HCT116 (cell line): ENCODE measurements around the gene LYST. TPM values are rescaled to one million over a fixed set of nuclear protein-coding genes. Genes with fewer than 3 reads are reported as not detected.
A peak's percentile ranks its signal among the peaks of the same experiment; 100 is the strongest.

Experiments
- ATAC-seq: fragments of 200-7000 bp; cut with Tn5 transposase; 2 replicates; pipeline ENCODE4 v1.9.1; 2020; ENCODE audit warnings: mild to moderate bottlenecking, moderate library complexity
- BruUV-seq: library from RNA; stranded (reverse); fragments of 400-500 nt; replicated peaks from 2 replicates; lab custom pipeline; 2021; lab: Mats Ljungman, UMichigan
- CTCF ChIA-PET: fragments of 300-600 bp; sonication (Branson Sonifier 250); formaldehyde crosslinking; loops from one replicate; lab custom pipeline; 2021; ENCODE audit warnings: antibody characterized with exemption; lab: Charles Lee
- POLR2A ChIA-PET: fragments of 300-600, 350-600 bp; sonication (Branson Sonifier 250); formaldehyde crosslinking; loops from one replicate; lab custom pipeline; 2021; ENCODE audit warnings: antibody characterized with exemption; lab: Charles Lee
- RAD21 ChIA-PET, 2 experiments: fragments of 300-600 bp; sonication (Branson Sonifier 250); formaldehyde crosslinking; loops; one replicate each; lab custom pipeline; 2023; ENCODE audit warnings: low total read pairs in 2 of 2; ENCODE audit not compliant: uncharacterized antibody in 2 of 2, unreplicated experiment in 2 of 2, low non-redundant PET in 1 of 2; lab: Charles Lee
- DNase-seq: peaks from one replicate; pipeline ENCODE4 v3.0.0-alpha.2; 2010; ENCODE audit warnings: low read depth, low spot score
- H2AFZ ChIP-seq: fragments of 200-600 bp; shearing (Covaris generic), sonication (generic); 2 replicates; pipeline ENCODE4 v1.6.1; 2017; ENCODE audit warnings: low read depth, mixed run types, mixed read lengths, antibody characterized with exemption, low read length; ENCODE audit not compliant: poor library complexity, severe bottlenecking
- H3K27ac ChIP-seq: 2 replicates; pipeline ENCODE4 v1.5.1; 2012; ENCODE audit warnings: low read depth, low read length
- H3K27me3 ChIP-seq: fragments of 200-600 bp; sonication (generic); 2 replicates; pipeline ENCODE4 v1.6.1; 2016; ENCODE audit warnings: mixed run types, low read length, mixed read lengths; ENCODE audit not compliant: insufficient read depth
- H3K36me3 ChIP-seq, 2 experiments: fragments of 200-500 bp in 1 of 2; fragments of 200-600 bp in 1 of 2; sonication (Bioruptor generic) in 1 of 2; sonication (generic) in 1 of 2; 2 replicates each; pipeline versions ENCODE4 v1.5.1 to v1.6.1; 2014 to 2016; ENCODE audit warnings: low read length in 2 of 2, inconsistent platforms in 1 of 2, mixed read lengths in 1 of 2, mixed run types in 1 of 2; ENCODE audit not compliant: insufficient read depth in 2 of 2, control insufficient read depth in 1 of 2
- H3K4me1 ChIP-seq, 2 experiments: fragments of 200-600 bp in 1 of 2; sonication (generic) in 1 of 2; 2 replicates each; pipeline versions ENCODE4 v1.5.1 to v1.6.1; 2012 to 2017; ENCODE audit warnings: low read length in 2 of 2, inconsistent platforms in 1 of 2, mild to moderate bottlenecking in 1 of 2, mixed read lengths in 1 of 2, mixed run types in 1 of 2, moderate library complexity in 1 of 2; ENCODE audit not compliant: insufficient read depth in 2 of 2, control insufficient read depth in 1 of 2
- H3K4me2 ChIP-seq: fragments of 200-600 bp; sonication (generic); 2 replicates; pipeline ENCODE4 v1.6.1; 2017; ENCODE audit warnings: mixed run types, low read length, mixed read lengths
- H3K4me3 ChIP-seq, 2 experiments: fragments of 200-600 bp in 1 of 2; sonication (generic) in 1 of 2; replicated peaks in 1 of 2; 2 replicates each; pipeline ENCODE4 v1.5.1; 2011 to 2016; ENCODE audit warnings: low read length in 2 of 2, control low read depth in 1 of 2, low read depth in 1 of 2, mild to moderate bottlenecking in 1 of 2, mixed read lengths in 1 of 2, mixed run types in 1 of 2
- H3K79me2 ChIP-seq: fragments of 200-600 bp; sonication (generic); 2 replicates; pipeline ENCODE4 v1.6.1; 2017; ENCODE audit warnings: mild to moderate bottlenecking, mixed run types, low read length, moderate library complexity, mixed read lengths; ENCODE audit not compliant: insufficient read depth
- H3K9ac ChIP-seq: fragments of 200-600 bp; sonication (generic); 2 replicates; pipeline ENCODE4 v1.6.1; 2016; ENCODE audit warnings: low read length, mixed read lengths
- H3K9me2 ChIP-seq: fragments of 200-600 bp; sonication (generic), shearing (Covaris generic); 2 replicates; pipeline ENCODE4 v1.6.1; 2017; ENCODE audit warnings: mixed run types, mild to moderate bottlenecking, moderate library complexity; ENCODE audit not compliant: insufficient read depth
- H3K9me3 ChIP-seq, 2 experiments: fragments of 200-500 bp in 1 of 2; fragments of 200-600 bp in 1 of 2; sonication (Bioruptor generic) in 1 of 2; sonication (generic) in 1 of 2; 2 replicates each; pipeline ENCODE4 v1.6.1; 2014 to 2017; ENCODE audit warnings: low read length in 2 of 2, mixed read lengths in 2 of 2, inconsistent platforms in 1 of 2, low read depth in 1 of 2, mild to moderate bottlenecking in 1 of 2, mixed run types in 1 of 2, moderate library complexity in 1 of 2; ENCODE audit not compliant: control insufficient read depth in 1 of 2, insufficient read depth in 1 of 2
- H4K20me1 ChIP-seq: fragments of 200-600 bp; sonication (generic), shearing (Covaris generic); 2 replicates; pipeline ENCODE4 v1.6.1; 2017; ENCODE audit warnings: mixed run types, mild to moderate bottlenecking, moderate library complexity; ENCODE audit not compliant: insufficient read depth
- CBX3 ChIP-seq: IDR thresholded peaks from 2 replicates; pipeline ENCODE4 v1.6.1; 2012; ENCODE audit warnings: low read depth
- ELF1 ChIP-seq: IDR thresholded peaks from 2 replicates; pipeline ENCODE4 v1.6.1; 2012; ENCODE audit warnings: low read depth, borderline replicate concordance
- JUND ChIP-seq: IDR thresholded peaks from 2 replicates; pipeline ENCODE4 v1.6.1; 2012
- POLR2A ChIP-seq: IDR thresholded peaks from 2 replicates; pipeline ENCODE4 v1.7.0; 2011; ENCODE audit warnings: borderline replicate concordance; ENCODE audit not compliant: insufficient read depth, insufficient read length; ENCODE audit errors: extremely low read depth
- RAD21 ChIP-seq: IDR thresholded peaks from 2 replicates; pipeline ENCODE4 v1.6.1; 2012; ENCODE audit warnings: low read depth, mild to moderate bottlenecking
- SIN3A ChIP-seq: IDR thresholded peaks from 2 replicates; pipeline ENCODE4 v1.6.1; 2012; ENCODE audit warnings: low read depth
- SP1 ChIP-seq: IDR thresholded peaks from 2 replicates; pipeline ENCODE4 v1.6.1; 2012; ENCODE audit warnings: low read depth
- SRF ChIP-seq: IDR thresholded peaks from 2 replicates; pipeline ENCODE4 v1.6.1; 2012; ENCODE audit warnings: low read depth
- TCF7L2 ChIP-seq: IDR thresholded peaks from 2 replicates; pipeline ENCODE4 v1.7.0; 2011; ENCODE audit warnings: borderline replicate concordance, inconsistent platforms; ENCODE audit not compliant: insufficient read depth, insufficient read length; ENCODE audit errors: extremely low read depth
- ZFX ChIP-seq: fragments of 450-650 bp; IDR thresholded peaks from 2 replicates; pipeline ENCODE4 v1.6.1; 2017
- intact Hi-C: fragments of 100-400 bp; cut with micrococcal nuclease; formaldehyde crosslinking; loops from 2 replicates; pipeline ENCODE4 v1.10.0; 2022
- total RNA-seq: library from RNA; stranded (reverse); gene quantifications from one replicate; pipeline ENCODE4 v1.2.1, GENCODE V29; 2021; ENCODE audit not compliant: unreplicated experiment
- TF ChIP-seq, protein P1 (sequence below): IDR thresholded peaks from 2 replicates; pipeline ENCODE4 v1.6.1; 2011; ENCODE audit warnings: mild to moderate bottlenecking, low read length, moderate library complexity; ENCODE audit not compliant: insufficient replicate concordance; ENCODE audit errors: extremely low read depth
- TF ChIP-seq, protein P2 (sequence below): IDR thresholded peaks from 2 replicates; pipeline ENCODE4 v1.6.1; 2012
- TF ChIP-seq, protein P3 (sequence below), 3 experiments: fragments of 200-600 bp in 1 of 3; sonication (generic) in 1 of 3; IDR thresholded peaks in 2 of 3; conservative IDR thresholded peaks in 1 of 3; 2 replicates each; pipeline ENCODE4 v1.5.1; 2012 to 2017; ENCODE audit warnings: low read depth in 2 of 3, low read length in 2 of 3, antibody characterized with exemption in 1 of 3, borderline replicate concordance in 1 of 3, control low read depth in 1 of 3, mild to moderate bottlenecking in 1 of 3, mixed read lengths in 1 of 3, mixed run types in 1 of 3, moderate library complexity in 1 of 3; ENCODE audit not compliant: insufficient read depth in 1 of 3

The LYST gene
- total RNA-seq, 1 experiment from 2014 or later: 6.6 TPM

DNA sequence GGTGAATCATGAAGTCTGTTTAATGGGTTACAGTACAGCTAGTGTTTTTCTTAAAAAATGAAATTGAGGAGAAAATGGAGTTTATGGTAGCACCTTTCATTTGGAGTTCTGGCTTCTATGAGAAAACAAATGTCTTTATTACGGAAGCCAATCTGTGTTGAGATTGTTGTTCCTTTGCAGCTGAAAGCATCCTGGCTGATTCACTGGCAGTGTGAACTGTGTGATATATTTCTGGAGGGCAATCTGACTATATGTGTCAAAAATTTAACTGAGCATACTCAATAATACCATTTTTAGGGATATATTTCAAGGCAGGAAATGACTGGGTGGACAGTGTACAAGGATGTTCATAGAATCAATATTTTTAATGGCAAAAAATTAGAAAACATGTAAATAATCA lies 46.6 kb upstream of the LYST start (continued):
- TF ChIP-seq, protein P1, sequence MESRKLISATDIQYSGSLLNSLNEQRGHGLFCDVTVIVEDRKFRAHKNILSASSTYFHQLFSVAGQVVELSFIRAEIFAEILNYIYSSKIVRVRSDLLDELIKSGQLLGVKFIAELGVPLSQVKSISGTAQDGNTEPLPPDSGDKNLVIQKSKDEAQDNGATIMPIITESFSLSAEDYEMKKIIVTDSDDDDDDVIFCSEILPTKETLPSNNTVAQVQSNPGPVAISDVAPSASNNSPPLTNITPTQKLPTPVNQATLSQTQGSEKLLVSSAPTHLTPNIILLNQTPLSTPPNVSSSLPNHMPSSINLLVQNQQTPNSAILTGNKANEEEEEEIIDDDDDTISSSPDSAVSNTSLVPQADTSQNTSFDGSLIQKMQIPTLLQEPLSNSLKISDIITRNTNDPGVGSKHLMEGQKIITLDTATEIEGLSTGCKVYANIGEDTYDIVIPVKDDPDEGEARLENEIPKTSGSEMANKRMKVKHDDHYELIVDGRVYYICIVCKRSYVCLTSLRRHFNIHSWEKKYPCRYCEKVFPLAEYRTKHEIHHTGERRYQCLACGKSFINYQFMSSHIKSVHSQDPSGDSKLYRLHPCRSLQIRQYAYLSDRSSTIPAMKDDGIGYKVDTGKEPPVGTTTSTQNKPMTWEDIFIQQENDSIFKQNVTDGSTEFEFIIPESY: no peak

DNA sequence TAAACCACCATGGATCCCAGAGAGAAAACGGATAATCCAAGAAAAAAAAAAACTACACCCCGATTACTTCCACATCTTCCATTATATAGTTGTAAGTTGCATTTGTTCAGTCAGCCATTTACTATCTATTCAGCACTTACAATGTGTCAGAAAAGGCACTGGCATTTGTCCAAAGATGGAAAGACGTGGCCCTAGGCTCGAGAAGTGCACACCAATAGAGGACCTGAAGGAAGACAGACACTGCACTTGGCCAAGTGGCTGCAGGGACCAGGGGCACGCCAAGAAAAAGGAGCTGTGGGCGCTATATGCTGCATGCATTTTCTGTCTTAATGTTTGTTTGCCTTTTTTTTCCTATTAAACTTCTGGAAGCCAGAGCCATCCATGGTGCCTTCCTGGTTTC lies 45.2 kb upstream of the LYST start:
- peaks cover 29 to 67% of the 10 kb centered on the region in 2 experiments for H3K4me1 ChIP-seq
- no peaks in the 10 kb centered on the region for H4K20me1 ChIP-seq
- no peak overlapping the region for H3K27ac ChIP-seq
- BruUV-seq: no TSS peak
- no peak overlapping the region for H2AFZ ChIP-seq
- TF ChIP-seq TCF7L2 (no peak), ZFX (no peak), JUND (no peak)
- no peak overlapping the region for H3K9ac ChIP-seq
- ATAC-seq (no peak), DNase-seq (no peak)
- intact Hi-C loops: loop anchor here (5.0 kb wide), 1 partner anchor 45 kb away; the partner anchor contains the start of gene LYST
- no peaks in the 10 kb centered on the region for H3K27me3 ChIP-seq
- no peak overlapping the region for H3K4me3 ChIP-seq
- H3K9me2 ChIP-seq: no peaks in the 10 kb centered on the region
- H3K4me2 ChIP-seq: peak overlapping the region; percentile 67
- H3K9me3 ChIP-seq: no peaks in the 10 kb centered on the region
- no peaks in the 10 kb centered on the region for H3K36me3 ChIP-seq
- ChIA-PET CTCF (interaction anchor here (1.0 kb wide), 1 partner anchor 60 kb away, joined by 3 read pairs; no protein-coding TSS in a partner anchor), POLR2A (no interaction called here), RAD21 (no interaction called here)
- no peaks in the 10 kb centered on the region for H3K79me2 ChIP-seq

DNA sequence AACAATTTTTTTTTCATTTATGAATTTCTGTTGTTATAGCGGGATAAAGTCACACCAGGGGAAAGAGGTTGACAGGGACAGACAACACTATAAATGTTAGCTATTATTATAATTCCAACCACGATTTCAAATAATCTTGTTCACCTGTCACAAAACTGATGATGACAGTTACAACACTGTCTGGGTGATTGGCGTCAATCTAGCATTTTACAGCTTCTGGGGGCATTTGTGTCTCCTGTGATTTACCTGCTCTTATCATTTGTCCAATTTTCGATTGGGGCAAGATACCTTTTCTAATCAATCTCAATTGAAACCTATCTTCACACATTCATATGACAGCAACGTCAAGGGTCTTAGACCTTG lies 44.6 kb upstream of the LYST start:
- ChIA-PET POLR2A (no interaction called here), RAD21 (no interaction called here), CTCF (no interaction called here)
- intact Hi-C loops: loop anchor here (5.0 kb wide), 1 partner anchor 44 kb away; the partner anchor contains the start of gene LYST
- H3K9me2 ChIP-seq: no peaks in the 10 kb centered on the region
- no peaks in the 10 kb centered on the region for H3K36me3 ChIP-seq
- H3K27ac ChIP-seq: peak overlapping the region; percentile 84; the same call in 1 of the 2 replicates
- no peaks in the 10 kb centered on the region for H4K20me1 ChIP-seq
- no peak overlapping the region for H3K4me3 ChIP-seq
- no TSS peak for BruUV-seq
- no peaks in the 10 kb centered on the region for H3K79me2 ChIP-seq
- H2AFZ ChIP-seq: peak overlapping the region; percentile 32
- ATAC-seq: no peak
- H3K27me3 ChIP-seq: no peaks in the 10 kb centered on the region
- DNase-seq: no peak
- peak overlapping the region; percentile 67 for H3K4me2 ChIP-seq
- H3K4me1 ChIP-seq: peaks cover 28 to 64% of the 10 kb centered on the region in 2 experiments
- H3K9ac ChIP-seq: peak overlapping the region; percentile 65
- H3K9me3 ChIP-seq: no peaks in the 10 kb centered on the region
- TF ChIP-seq POLR2A (no peak), ELF1 (no peak), SP1 (no peak), CBX3 (no peak), RAD21 (no peak), SRF (no peak), SIN3A (no peak)
- TF ChIP-seq, protein P2, sequence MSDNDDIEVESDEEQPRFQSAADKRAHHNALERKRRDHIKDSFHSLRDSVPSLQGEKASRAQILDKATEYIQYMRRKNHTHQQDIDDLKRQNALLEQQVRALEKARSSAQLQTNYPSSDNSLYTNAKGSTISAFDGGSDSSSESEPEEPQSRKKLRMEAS: no peak
- TF ChIP-seq, protein P3, sequence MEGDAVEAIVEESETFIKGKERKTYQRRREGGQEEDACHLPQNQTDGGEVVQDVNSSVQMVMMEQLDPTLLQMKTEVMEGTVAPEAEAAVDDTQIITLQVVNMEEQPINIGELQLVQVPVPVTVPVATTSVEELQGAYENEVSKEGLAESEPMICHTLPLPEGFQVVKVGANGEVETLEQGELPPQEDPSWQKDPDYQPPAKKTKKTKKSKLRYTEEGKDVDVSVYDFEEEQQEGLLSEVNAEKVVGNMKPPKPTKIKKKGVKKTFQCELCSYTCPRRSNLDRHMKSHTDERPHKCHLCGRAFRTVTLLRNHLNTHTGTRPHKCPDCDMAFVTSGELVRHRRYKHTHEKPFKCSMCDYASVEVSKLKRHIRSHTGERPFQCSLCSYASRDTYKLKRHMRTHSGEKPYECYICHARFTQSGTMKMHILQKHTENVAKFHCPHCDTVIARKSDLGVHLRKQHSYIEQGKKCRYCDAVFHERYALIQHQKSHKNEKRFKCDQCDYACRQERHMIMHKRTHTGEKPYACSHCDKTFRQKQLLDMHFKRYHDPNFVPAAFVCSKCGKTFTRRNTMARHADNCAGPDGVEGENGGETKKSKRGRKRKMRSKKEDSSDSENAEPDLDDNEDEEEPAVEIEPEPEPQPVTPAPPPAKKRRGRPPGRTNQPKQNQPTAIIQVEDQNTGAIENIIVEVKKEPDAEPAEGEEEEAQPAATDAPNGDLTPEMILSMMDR (IDR thresholded peaks at IDR 0.05 in 2 of 3, conservative IDR thresholded peaks at IDR 0.05 in 1 of 3; ENCODE audit: borderline replicate concordance in 1 of 3, insufficient read depth in 1 of 3, low read depth in 2 of 3, low read length in 2 of 3): no peak
